Measurements from ENCODE around the gene GBP4. TPM values are rescaled to one million over a fixed set of nuclear protein-coding genes. Genes with fewer than 3 reads are reported as not detected.

Gene GBP4
- total and polyA plus RNA-seq, 2 experiments from 2014 or later = 0.28 to 3.9 TPM

GRCh38 chr1:89149229-89149628 lies 49.5 kb downstream of the GBP4 start:
- no peaks in the 10 kb centered on the region for H4K20me1 ChIP-seq (ENCODE audit: insufficient read depth, poor library complexity, severe bottlenecking)
- H3K9me3 ChIP-seq (ENCODE audit: low read depth) = no peaks in the 10 kb centered on the region
- H3K79me2 ChIP-seq = no peaks in the 10 kb centered on the region
- H3K9me2 ChIP-seq (replicated peaks; ENCODE audit: insufficient read depth) = no peaks in the 10 kb centered on the region
- H3K4me3 ChIP-seq = no peak overlapping the region
- no peak overlapping the region for H3K27ac ChIP-seq
- DNase-seq (ENCODE audit: low spot score) = peak; percentile 58
- TF ChIP-seq EZH2phosphoT487 (IDR thresholded peaks at IDR 0.05; ENCODE audit: low read depth, severe bottlenecking, unreplicated experiment) = no peak
- peak; percentile 34 for TF ChIP-seq CTCF (IDR thresholded peaks at IDR 0.05; ENCODE audit: poor library complexity)
- no peaks in the 10 kb centered on the region for H3K4me1 ChIP-seq (ENCODE audit: insufficient read depth)
- no peaks in the 10 kb centered on the region for H3K36me3 ChIP-seq (replicated peaks; ENCODE audit: insufficient read depth, low read depth)
- H3K27me3 ChIP-seq = no peaks in the 10 kb centered on the region
- WGBS (ENCODE audit: low lambda C conversion rate, missing lambda C conversion rate) = 41% methylated on average over 3 of the region's 3 CpGs
- no peak overlapping the region for H2AFZ ChIP-seq
- no peak overlapping the region for H3K4me2 ChIP-seq

- TF ChIP-seq EZH2phosphoT487 (IDR thresholded peaks at IDR 0.05; ENCODE audit: low read depth, severe bottlenecking, unreplicated experiment) (no peak), CTCF (IDR thresholded peaks at IDR 0.05; ENCODE audit: poor library complexity) (no peak), EZH2 (IDR thresholded peaks at IDR 0.05; ENCODE audit: borderline replicate concordance) (no peak)
- Histone ChIP-seq H4K20me1 (ENCODE audit: insufficient read depth, poor library complexity, severe bottlenecking) (no peaks in the 10 kb centered on the region), H3K9me3 (ENCODE audit: low read depth) (no peaks in the 10 kb centered on the region), H3K9me2 (replicated peaks; ENCODE audit: insufficient read depth) (no peaks in the 10 kb centered on the region), H3K4me2 (peak overlapping the region; percentile 25), H3K4me1 (ENCODE audit: insufficient read depth) (no peaks in the 10 kb centered on the region), H3K27ac (no peak overlapping the region), H2AFZ (no peak overlapping the region), H3K36me3 (replicated peaks; ENCODE audit: insufficient read depth, low read depth) (no peaks in the 10 kb centered on the region), H3K4me3 (no peak overlapping the region), H3K79me2 (no peaks in the 10 kb centered on the region), H3K27me3 (no peaks in the 10 kb centered on the region)
- WGBS (ENCODE audit: low lambda C conversion rate, missing lambda C conversion rate) = 62% methylated on average over 3 of the region's 3 CpGs
- no peak for DNase-seq (ENCODE audit: low spot score)
Observed at GRCh38 chr1:89147678-89148658, 50.8 kb downstream of the GBP4 start.

- 82% methylated on average over 3 of the region's 3 CpGs for WGBS (ENCODE audit: low lambda C conversion rate, missing lambda C conversion rate)
- TF ChIP-seq EZH2phosphoT487 (IDR thresholded peaks at IDR 0.05; ENCODE audit: low read depth, severe bottlenecking, unreplicated experiment) = no peak
- no peak for TF ChIP-seq EZH2 (IDR thresholded peaks at IDR 0.05; ENCODE audit: borderline replicate concordance)
- TF ChIP-seq CTCF (IDR thresholded peaks at IDR 0.05; ENCODE audit: poor library complexity) = no peak
Observed at GRCh38 chr1:89146721-89147120, 52.0 kb downstream of the GBP4 start.

More at GRCh38 chr1:89146721-89147120, 52.0 kb downstream of the GBP4 start:
- Histone ChIP-seq H3K4me1 (ENCODE audit: insufficient read depth) (no peaks in the 10 kb centered on the region), H3K27ac (no peak overlapping the region), H4K20me1 (ENCODE audit: insufficient read depth, poor library complexity, severe bottlenecking) (no peaks in the 10 kb centered on the region), H3K9me2 (replicated peaks; ENCODE audit: insufficient read depth) (no peaks in the 10 kb centered on the region), H3K9me3 (ENCODE audit: low read depth) (no peaks in the 10 kb centered on the region), H3K27me3 (no peaks in the 10 kb centered on the region), H3K79me2 (no peaks in the 10 kb centered on the region), H3K4me3 (no peak overlapping the region), H3K4me2 (no peak overlapping the region), H3K36me3 (replicated peaks; ENCODE audit: insufficient read depth, low read depth) (no peaks in the 10 kb centered on the region), H2AFZ (no peak overlapping the region)
- no peak for DNase-seq (ENCODE audit: low spot score)
